HG03342 (cell line): ENCODE results near the gene PPP6R2.

ENCODE experiments used
- ATAC-seq: cut with Tn5 transposase; IDR thresholded peaks from one replicate; pipeline ENCODE4 v1.9.1; 2021; ENCODE audit warnings: mild to moderate bottlenecking, moderate library complexity; ENCODE audit not compliant: unreplicated experiment

The PPP6R2 gene

GRCh38 chr22:50443801-50444625, 100.9 kb downstream of the PPP6R2 start:
- no peak for ATAC-seq

GRCh38 chr22:50444663-50445062, 101.5 kb downstream of the PPP6R2 start:
- ATAC-seq, result no peak

DNA sequence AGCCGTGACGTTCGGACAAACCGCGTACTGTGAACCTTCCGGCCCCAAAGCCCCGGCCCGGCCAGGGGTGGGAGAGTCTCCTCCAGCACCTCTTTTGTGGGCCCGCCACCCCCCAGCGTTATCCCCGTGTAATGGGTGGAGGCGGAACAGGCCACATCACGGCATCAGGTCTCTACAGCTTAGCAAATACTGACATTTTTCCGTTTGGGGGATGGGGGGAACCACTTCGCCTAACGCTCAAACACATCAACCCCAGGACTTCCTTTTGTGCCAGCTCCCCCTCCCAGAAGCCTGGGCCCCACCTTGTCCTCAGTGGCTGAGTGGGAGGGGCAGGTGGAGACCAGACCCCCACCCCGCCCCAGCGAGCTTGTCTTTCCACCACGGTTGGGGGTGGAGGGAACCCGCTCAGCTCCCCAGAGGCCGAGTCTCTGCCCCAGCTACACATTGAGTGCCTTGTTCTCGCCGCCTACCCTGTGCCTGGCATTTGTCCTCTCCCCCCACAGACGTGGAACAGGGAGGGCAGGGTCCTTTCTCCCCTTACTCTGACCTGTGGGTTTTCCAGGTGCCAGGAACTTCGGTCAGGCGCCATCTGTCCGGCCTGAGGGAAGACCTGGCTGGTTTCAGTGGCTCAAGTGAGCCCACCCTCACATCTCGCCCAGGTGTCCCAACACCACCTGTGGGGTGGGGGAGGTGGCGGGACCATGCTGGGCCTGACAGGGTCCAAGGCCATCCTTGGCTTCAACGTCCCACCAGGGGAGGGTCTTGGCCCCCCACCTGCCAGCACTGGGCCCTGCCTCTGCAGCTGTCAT, 102.1 kb downstream of the PPP6R2 start:
- ATAC-seq, result no peak

- no peak for ATAC-seq
Measured at GRCh38 chr22:50445880-50446707, 103.0 kb downstream of the PPP6R2 start.

GRCh38 chr22:50446708-50447575, 103.8 kb downstream of the PPP6R2 start:
- ATAC-seq, result no peak

- no peak for ATAC-seq
Measured at GRCh38 chr22:50447576-50448551, 104.7 kb downstream of the PPP6R2 start.

DNA sequence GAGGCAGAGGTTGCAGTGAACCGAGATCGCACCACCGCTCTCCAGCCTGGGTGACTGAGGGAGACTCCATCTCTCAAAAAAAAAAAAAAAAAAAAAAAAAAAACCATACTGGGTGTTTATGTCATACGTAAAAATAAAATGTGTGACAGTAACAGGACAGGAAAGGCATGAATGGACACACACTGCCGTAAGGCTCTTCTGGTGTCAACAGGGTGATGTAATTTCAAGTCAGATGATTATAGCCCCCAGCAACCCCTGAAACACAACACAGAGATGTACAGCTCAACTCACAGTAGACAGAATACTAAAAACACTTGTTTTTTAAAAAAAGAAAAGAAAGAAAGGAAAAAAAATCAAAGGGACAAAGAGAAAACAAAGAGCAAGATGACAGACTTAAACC, 109.5 kb downstream of the PPP6R2 start:
- no peak for ATAC-seq

- no peak for ATAC-seq
Measured at GRCh38 chr22:50454556-50455075, 111.5 kb downstream of the PPP6R2 start.

DNA sequence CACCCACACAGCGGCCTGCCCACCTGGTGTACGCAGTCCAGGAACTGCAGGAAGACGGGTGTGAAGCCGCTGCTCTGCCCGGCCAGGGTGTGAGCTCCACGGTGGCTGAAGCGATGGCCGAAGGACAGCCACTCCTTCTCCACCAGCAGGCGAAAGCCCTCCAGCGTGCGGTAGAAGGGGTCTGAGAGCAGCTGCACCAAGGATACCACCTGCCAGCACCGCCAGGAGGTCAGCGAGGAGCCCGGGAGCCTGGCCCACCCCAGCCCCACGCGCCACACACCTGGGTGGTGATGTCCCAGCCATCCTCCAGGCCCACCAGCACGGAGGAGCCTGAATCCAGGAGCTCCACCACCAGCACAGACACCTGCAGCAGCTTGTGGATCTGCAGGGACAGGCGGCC, 112.1 kb downstream of the PPP6R2 start:
- no peak for ATAC-seq

DNA sequence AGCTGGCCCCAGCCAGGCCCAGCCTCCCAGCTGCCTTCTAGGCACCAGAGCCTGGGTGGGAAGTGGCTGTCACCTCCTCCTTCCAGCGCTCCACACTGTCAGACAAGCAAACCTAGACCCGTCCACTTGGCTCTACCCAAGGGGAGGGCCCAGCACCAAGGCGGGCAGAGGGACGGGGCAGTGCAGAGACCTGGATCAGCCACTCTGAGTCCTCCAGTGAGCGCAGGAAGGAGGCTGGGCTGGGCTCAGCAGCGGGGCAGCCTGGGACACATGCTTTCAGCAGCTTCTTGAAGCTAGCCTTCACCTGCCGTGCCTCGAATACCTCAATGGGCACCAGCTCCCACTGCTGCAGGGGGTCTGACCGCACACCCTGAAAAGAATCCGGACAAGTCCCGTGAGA, 112.9 kb downstream of the PPP6R2 start:
- ATAC-seq, result no peak

- no peak for ATAC-seq
Measured at GRCh38 chr22:50456466-50457234, 113.5 kb downstream of the PPP6R2 start.

GRCh38 chr22:50459016-50459415, 115.9 kb downstream of the PPP6R2 start:
- no peak for ATAC-seq

GRCh38 chr22:50459496-50460140, 116.5 kb downstream of the PPP6R2 start:
- no peak for ATAC-seq

GRCh38 chr22:50460938-50461337, 117.8 kb downstream of the PPP6R2 start:
- ATAC-seq, result no peak

GRCh38 chr22:50461536-50461935, 118.4 kb downstream of the PPP6R2 start:
- ATAC-seq, result no peak

GRCh38 chr22:50461979-50462540, 118.9 kb downstream of the PPP6R2 start:
- ATAC-seq, result no peak

DNA sequence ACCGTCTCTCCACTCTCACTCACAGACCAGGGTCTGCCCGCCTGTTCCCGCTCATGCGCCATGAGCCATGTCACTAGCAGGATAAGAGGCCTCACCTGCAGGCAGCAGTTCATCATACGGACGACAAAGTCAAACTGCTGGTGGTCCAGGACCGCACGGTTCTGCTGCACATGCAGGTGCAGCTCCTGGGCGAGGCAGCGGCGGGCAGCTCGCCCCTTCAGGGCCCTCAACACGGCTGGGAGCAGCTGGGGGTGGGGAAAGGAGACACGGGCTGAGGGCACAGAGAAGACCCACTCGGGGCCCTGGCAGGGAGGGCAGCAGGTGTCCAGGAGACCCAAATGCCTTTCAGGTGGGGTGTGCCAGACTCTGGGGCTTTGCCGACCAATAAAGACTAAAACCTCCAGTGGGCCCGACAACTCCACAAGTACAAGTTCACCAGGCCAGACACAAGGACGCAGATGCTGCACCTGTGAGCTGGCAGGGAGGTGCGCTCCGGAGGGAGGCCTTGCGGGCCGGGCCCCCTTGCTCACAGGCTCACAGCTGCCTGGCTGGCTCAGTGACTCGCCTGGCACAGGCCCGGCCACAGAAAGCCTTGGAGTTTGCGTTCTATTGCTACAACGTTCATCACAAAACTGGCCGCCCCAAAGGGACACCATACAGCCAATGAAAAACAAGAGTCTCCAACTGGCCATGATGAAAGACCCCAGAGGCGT, 120.2 kb downstream of the PPP6R2 start:
- no peak for ATAC-seq
